HG03108 (cell line): ENCODE measurements around the gene SYT8.

Experiments used
- ATAC-seq: cut with Tn5 transposase; IDR thresholded peaks from one replicate; pipeline ENCODE4 v1.9.1; 2021; ENCODE audit warnings: moderate library complexity; ENCODE audit not compliant: unreplicated experiment

The SYT8 gene

GRCh38 chr11:1857064-1857463 lies 22.3 kb downstream of the SYT8 start:
- no peak for ATAC-seq

GRCh38 chr11:1858154-1858553 lies 23.4 kb downstream of the SYT8 start:
- ATAC-seq: no peak

GRCh38 chr11:1858576-1858975 lies 23.8 kb downstream of the SYT8 start:
- no peak for ATAC-seq

GRCh38 chr11:1859004-1859403 lies 24.2 kb downstream of the SYT8 start:
- no peak for ATAC-seq

GRCh38 chr11:1860108-1860507 lies 25.3 kb downstream of the SYT8 start:
- no peak for ATAC-seq

GRCh38 chr11:1861435-1862411 lies 26.9 kb downstream of the SYT8 start:
- no peak for ATAC-seq

GRCh38 chr11:1862588-1863351 lies 28.0 kb downstream of the SYT8 start:
- ATAC-seq: no peak

- no peak for ATAC-seq
Observed at GRCh38 chr11:1863352-1864216, 28.8 kb downstream of the SYT8 start.

- no peak for ATAC-seq
Observed at GRCh38 chr11:1864231-1864630, 29.4 kb downstream of the SYT8 start.

GRCh38 chr11:1864831-1865665 lies 30.3 kb downstream of the SYT8 start:
- ATAC-seq: no peak

- ATAC-seq: no peak
Observed at GRCh38 chr11:1866226-1866625, 31.4 kb downstream of the SYT8 start.

GRCh38 chr11:1866776-1867175 lies 32.0 kb downstream of the SYT8 start:
- no peak for ATAC-seq

GRCh38 chr11:1867381-1867780 lies 32.6 kb downstream of the SYT8 start:
- no peak for ATAC-seq

- no peak for ATAC-seq
Observed at GRCh38 chr11:1868056-1868635, 33.4 kb downstream of the SYT8 start.

GRCh38 chr11:1868636-1869291 lies 34.0 kb downstream of the SYT8 start:
- ATAC-seq: no peak

- ATAC-seq: no peak
Observed at GRCh38 chr11:1869427-1870325, 34.9 kb downstream of the SYT8 start.

- no peak for ATAC-seq
Observed at GRCh38 chr11:1870326-1870696, 35.5 kb downstream of the SYT8 start.

- no peak for ATAC-seq
Observed at GRCh38 chr11:1870721-1871466, 36.1 kb downstream of the SYT8 start.
